GM18502 (cell line): Measurements from ENCODE around the gene PDE8A.
"Not testable (repeated sequence)": the region's sequence is repeated elsewhere in the genome, so short reads cannot be mapped to it uniquely, and the experiment has no call there.

Source experiments
- ATAC-seq: cut with Tn5 transposase; IDR thresholded peaks from one replicate; pipeline ENCODE4 v1.9.1; 2021; ENCODE audit warnings: mild to moderate bottlenecking; ENCODE audit not compliant: unreplicated experiment, poor library complexity

The PDE8A gene

DNA sequence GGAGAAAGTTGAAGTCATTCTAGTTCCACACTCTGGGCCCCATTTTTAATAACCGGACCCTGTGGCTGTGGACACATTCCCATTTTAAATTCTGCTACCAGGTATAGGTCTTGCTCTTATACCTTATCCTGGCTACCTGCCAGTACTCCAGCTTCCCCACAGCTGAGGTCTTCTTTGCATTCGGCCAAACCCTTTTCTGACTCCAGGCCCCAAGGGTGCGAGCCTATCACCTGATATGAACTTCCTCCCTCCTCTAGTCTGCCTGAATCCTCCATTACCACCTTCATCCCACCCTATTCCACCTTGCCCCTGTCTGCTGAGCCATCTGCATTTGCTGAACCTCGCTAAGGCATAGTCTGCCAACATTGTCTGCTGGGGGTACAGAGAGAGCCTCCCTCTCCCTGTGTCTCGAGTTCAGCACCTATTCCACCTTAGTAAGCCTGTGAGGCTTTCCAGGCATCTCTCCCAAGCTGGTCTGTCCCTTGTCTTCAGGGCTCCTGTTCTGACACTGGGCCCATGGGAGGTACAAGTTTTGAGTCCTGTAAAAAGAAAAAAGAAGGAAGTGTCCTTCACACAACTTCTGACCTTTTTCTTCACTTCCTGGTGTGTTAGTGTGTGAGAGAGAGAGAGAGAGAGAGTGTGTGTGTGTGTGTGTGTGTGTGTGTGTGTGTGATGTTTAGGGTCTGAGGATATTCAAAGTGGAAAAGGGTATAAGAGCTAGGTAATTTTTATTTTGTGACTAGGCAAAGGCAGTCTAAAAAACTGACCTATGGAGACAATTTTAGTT, 27.0 kb downstream of the PDE8A start:
- no peak for ATAC-seq

- no peak for ATAC-seq
Observed at GRCh38 chr15:85009435-85009834, 27.8 kb downstream of the PDE8A start.

DNA sequence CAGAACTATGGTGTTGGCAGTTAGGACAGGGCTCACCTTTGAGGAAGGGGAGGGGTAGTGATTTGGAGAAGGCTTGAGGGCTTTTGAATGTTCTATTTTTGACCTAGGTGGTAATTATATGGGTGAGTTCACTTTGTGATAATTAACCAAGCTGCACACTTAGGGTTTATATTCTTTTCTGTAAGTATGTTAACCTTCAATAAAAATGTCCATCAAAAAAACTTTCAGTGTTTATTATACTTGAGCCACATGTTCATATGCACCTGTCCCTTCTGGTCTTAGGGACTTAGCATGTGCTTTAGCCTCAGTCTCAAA, 28.4 kb downstream of the PDE8A start:
- ATAC-seq, result no peak

DNA sequence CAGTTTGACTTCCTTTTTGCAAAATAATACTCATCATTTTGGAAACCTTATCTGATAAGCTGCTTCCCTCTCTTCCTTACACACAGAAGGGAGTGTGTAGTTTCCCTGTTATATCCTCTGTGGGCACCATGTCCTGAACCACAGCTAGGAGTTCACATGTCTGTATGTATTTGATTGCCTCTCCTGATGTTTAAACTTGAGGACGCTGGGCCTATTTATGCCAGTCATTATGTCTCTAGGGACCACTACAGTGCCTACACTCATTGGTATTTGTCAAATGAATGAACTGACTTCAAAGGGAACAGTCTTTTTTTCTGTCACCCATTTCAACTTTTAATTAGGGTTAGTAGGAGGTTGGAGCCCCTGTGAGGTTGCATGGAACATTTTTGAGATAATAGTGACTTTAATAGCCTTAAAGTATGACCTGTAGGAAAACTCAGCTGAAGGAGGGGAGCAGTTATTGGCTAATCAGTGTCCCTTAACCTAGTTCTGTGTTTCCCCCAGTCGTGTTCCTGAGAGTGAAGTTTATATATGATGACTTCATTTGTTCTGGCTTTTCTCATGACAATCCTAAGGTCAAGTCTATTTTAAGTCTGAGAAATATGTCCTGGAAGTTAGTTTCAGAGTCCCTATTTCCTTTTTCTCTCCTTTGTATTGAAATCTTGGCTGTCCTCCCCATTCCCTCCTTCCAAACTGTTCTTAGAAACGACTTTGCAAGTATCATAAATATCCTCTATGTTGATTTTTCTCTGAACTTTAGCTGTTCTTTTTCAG, 28.9 kb downstream of the PDE8A start:
- no peak for ATAC-seq

- ATAC-seq, result no peak
Observed at GRCh38 chr15:85011160-85011571, 29.5 kb downstream of the PDE8A start.

DNA sequence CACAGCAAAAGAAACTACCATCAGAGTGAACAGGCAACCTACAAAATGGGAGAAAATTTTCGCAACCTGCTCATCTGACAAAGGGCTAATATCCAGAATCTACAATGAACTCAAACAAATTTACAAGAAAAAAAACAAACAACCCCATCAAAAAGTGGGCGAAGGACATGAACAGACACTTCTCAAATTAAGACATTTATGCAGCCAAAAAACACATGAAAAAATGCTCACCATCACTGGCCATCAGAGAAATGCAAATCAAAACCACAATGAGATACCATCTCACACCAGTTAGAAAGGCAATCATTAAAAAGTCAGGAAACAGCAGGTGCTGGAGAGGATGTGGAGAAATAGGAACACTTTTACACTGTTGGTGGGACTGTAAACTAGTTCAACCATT, 30.1 kb downstream of the PDE8A start:
- not testable (repeated sequence) for ATAC-seq

DNA sequence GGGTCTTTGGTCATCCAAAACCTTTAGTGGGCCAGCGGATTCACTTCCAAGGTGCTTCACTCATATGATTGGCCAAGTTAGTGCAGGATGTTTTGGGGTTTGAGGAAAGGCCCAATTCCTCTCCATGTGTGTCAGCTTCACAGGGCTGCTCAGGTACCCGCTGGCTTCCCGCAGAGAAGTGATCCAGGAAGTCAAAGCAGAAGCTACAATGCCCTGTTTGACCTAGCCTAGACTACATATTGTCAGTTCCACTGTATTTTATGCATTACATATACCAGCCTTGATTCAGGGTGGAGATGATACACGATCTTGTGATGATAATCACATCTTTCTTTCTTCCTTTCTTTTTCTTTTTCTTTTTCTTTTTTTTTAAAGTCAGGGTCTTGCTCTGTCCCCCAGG, 32.1 kb downstream of the PDE8A start:
- ATAC-seq, result no peak

DNA sequence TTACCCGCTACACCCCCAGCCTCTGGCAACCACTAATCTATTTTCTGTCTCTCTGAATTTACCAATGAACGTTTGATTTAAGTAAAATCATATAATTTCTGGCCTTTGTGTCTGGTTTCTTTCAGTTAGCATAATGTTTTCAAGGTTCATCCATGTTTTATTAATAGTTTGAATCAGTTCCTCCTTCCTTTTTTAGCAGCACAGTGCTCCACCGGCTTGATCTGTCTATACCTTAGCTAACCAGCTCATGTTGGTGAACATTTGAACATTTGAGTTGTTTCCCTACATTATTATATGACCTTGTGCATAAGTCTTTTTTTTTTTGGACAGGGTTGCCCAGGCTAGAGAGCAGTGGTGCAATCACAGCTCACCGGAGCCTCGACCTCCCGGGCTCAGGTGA, 33.3 kb downstream of the PDE8A start:
- no peak for ATAC-seq

GRCh38 chr15:85016275-85016674, 34.6 kb downstream of the PDE8A start:
- ATAC-seq, result no peak

- peak; percentile 65 for ATAC-seq
Observed at GRCh38 chr15:85019815-85020590, 38.3 kb downstream of the PDE8A start.

DNA sequence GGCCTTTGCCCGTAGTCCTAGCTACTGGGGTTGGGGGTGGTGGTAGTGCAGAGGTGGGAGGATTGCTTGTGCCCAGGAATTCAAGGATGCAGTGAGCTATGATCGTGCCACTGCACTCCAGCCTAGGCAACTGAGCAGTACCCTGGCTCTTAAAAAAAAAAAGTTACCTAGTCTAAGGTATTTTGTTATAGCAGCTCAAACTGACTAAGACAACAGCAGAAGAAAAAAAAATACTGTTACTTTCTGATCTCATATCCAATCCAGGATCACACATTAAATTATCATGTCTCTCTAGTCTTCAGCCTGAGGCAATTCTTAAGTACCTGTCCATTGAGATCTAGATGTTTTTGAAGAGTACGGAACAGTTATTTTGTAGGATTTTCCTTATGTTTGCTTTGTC, 39.8 kb downstream of the PDE8A start:
- ATAC-seq, result no peak

DNA sequence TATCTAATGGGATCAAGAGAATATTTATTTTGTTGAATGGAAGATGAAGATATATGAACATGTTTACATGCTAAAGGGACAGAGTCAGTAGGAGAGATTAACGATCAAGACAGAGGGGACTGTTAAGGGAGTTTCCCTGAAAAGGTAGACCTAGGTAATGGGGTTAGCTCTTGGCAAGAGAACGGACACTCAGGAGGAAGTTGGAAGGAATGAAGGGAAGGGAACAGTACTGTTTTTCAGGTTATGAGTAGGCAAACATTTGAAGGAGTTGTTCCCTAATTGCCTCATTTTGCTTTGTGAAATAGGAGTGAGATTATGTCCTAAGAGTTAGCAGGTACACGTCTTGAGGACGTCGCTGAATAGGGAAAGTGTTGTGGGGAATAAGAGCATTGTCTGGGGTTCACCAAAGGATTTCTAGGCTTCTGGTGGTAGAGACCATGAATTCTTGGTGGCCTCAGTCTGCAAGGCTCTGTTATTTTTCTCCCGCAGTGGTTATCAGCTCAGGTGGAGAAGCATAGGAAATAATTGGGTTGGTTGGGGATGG, 41.3 kb downstream of the PDE8A start:
- ATAC-seq, result no peak

DNA sequence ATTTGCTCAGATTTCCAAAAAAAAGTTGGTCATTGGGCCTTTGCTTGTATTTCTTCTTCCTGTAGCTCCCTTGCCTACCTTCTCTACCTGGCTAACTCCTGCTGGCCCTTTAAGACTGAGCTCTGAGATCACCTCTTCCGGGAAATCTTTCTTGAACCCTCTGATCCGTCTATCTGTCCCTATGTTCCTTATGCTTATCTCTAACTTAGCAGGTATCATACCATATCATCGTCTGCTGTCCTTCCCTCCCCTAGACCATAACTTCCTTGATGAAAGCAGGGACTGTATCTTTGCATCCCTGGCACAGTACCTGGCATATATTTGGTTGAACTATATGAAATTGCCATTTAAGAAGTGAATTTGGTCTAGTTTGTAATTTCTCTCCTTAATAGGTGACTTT, 42.3 kb downstream of the PDE8A start:
- ATAC-seq, result no peak

- no peak for ATAC-seq
Observed at GRCh38 chr15:85024509-85025336, 43.1 kb downstream of the PDE8A start.

DNA sequence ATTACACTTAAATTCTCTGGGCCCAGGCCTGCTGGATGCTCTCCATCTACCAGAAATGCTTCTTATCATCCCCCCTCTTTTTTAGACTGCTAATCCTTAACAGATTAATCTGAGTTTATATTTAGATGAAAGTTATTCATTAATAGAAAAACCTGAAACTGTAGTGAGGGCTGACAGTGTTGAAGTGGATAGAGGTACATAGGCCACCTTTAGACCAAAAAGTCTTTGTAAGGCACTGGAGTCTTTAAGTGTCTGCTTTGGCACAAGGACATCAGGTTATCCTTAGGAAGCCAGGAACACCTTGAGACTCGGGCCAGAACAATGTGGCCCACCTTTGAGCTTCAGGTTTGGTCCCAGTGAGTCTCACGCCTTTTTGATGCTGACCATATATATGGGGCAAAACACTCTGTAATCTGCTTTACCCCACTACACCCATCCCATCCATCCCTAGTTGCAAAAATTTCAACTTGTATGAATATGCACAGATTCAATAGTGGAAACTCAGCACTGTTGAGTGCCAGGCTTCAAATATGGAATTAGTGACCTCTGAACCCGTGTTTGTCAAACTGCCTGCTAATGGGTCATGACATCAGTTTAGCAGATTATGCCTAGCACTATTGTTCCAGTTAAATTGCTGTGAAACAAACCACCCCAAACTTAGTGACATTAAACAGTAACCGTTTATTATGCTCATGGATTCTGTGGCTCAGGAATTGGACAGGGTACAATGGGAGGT, 44.0 kb downstream of the PDE8A start:
- no peak for ATAC-seq

DNA sequence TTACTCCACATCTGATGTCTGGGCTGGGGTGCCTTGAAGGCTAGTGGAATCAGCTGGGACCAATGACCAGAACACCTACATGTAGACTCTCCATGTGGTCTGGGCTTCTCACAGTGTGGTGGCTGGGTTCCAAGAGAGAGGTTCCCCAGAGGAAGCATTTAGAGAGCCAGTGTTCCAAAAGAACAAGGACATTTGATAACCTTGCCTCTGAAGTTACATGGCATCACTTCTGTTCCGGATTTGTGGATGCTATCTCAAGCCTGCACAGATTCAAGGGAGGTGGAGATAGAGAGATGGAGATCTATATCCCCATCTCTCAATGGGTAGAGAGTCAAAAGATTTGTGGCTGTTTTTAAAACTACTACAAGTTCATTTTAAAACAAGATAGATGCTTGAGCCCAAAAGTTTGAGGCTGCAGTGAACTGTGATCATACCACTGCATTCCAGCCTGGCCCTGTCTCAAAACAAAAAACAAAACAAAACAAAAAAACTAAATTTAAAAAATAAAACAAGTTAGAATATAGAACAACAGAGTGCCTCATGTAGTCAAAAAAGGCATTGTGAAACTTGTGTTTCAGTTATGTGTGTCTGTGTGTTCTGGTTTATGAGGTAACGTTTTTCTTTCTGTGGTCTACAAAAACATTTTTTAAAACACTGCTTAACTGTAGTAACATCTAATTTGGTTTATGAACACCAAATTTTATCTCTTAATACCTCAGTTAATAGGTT, 44.8 kb downstream of the PDE8A start:
- peak; percentile 38 for ATAC-seq

- ATAC-seq, result no peak
Observed at GRCh38 chr15:85027033-85027380, 45.4 kb downstream of the PDE8A start.

GRCh38 chr15:85027421-85027820, 45.8 kb downstream of the PDE8A start:
- ATAC-seq, result no peak

DNA sequence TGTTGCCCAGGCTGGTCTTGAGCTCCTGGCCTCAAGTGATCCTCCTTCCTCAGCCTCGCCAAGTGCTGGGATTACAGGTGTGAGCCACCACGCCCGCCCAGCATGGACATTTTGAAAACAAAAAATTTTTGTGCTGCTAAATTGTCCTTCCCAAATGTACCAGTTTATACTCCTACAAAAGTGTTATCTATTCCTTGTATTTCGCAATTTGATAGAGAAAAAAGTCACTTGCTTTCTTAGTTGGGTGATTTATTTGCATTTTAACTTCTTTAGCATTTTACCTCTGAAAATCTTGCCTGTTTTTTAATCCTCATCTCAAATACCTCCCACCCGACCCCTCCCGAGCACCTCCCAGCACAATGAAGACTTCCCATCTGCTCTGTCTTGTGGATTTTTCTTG, 46.8 kb downstream of the PDE8A start:
- no peak for ATAC-seq
